22Rv1 (cell line): Measurements from ENCODE around the gene SPANXN2.
"Not testable (repeated sequence)": the region's sequence is repeated elsewhere in the genome, so short reads cannot be mapped to it uniquely, and the experiment has no call there.

Experiments used
- H3K27ac ChIP-seq: fragments of 450-650 bp; 2 replicates; pipeline ENCODE4 v1.5.1; 2017
- CTCF ChIP-seq: fragments of 450-650 bp; IDR thresholded peaks from 2 replicates; pipeline ENCODE4 v1.5.1; 2017; ENCODE audit warnings: mild to moderate bottlenecking
- ZFX ChIP-seq: fragments of 450-650 bp; IDR thresholded peaks from 2 replicates; pipeline ENCODE4 v1.6.1; 2017; ENCODE audit warnings: antibody characterized with exemption, borderline replicate concordance

The SPANXN2 gene

DNA sequence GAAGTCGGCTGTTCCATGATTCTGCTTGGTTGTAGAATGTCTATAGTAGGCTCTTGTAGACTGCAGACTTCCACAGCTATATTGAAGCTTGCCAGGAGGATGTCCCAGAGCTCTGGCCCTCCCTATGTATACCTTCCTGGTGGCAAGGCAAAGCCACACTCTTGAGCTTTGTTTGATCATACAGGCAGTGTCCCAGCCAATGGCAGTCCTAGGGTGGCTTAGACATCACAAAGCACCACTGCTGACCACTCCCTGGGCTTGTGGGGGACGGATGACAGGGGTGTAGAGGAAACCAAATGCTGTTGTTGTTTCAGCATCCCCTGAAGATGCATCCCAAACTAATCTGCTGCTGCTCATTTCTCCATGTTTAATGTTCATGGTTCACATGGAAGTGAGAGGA is at the start of gene SPANXN2:
TSS of gene SPANXN2 (minus strand) at position 101 of the 400 bp plus-strand sequence. CDS start at position 17, 84 bp downstream.
- H3K27ac ChIP-seq = not testable (repeated sequence)

DNA sequence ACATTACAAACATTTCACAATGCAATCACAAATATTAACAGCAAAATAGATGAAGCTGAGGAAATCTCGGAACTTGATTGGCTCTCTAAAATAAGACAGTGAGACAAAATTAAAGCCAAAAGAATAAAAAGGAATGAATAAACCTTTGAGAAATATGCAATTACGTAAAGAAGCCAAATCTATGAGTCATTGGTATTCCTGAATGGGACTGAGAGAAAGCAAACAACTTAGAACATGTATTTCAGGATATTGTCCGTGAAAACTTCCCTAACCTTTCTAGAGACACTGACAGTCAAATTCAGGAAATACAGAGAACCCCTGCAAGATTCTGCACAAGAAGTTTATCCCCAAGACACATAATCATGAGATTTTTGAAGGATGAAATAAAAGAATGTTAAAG is 48.4 kb upstream of the SPANXN2 start:
- no peak for TF ChIP-seq ZFX
- TF ChIP-seq CTCF = no peak

DNA sequence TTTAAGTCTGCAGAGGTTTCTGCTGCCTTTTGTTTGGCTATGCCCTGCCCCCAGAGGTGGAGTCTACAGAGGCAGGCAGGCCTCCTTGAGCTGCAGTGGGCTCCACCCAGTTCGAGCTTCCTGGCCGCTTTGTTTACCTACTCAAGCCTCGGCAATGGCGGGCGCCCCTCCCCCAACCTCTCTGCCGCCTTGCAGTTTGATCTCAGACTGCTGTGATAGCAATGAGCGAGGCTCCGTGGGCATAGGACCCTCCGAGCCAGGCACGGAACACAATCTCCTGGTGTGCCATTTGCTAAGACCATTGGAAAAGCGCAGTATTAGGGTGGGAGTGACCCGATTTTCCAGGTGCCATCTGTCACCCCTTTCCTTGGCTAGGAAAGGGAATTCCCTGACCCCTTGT is 47.2 kb upstream of the SPANXN2 start:
- H3K27ac ChIP-seq = not testable (repeated sequence)

More for the DNA sequence above, 48.4 kb upstream of the SPANXN2 start:
- no peak overlapping the region for H3K27ac ChIP-seq

- no peak for TF ChIP-seq ZFX
- no peak for TF ChIP-seq CTCF
- no peak overlapping the region for H3K27ac ChIP-seq
These were observed 37.3 kb upstream of the SPANXN2 start for GRCh38 chrX:143757887-143758286.

- TF ChIP-seq CTCF (no peak), ZFX (no peak)
- no peak overlapping the region for H3K27ac ChIP-seq
These were observed 36.8 kb upstream of the SPANXN2 start for GRCh38 chrX:143757375-143757774.

DNA sequence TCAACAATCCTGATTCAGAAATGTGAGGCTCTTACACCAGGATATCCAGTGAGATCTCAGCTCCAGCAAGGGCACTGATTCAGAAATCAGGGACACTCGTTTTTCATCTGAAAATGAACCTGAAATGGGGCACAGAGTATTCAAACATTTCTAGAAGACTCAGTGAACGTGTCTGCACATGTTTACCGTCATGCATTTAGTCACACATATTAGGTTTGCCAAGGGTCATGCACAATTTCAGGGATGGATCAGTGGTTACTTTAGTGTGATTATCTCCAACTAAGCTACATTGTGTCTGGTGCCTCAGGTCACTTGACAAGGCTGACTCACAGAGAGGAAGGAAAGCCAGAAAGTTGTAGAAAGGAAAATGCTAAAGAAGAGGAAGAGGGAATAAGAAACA is 33.6 kb upstream of the SPANXN2 start:
- H3K27ac ChIP-seq = no peak overlapping the region
- TF ChIP-seq CTCF = no peak
- TF ChIP-seq ZFX = no peak

DNA sequence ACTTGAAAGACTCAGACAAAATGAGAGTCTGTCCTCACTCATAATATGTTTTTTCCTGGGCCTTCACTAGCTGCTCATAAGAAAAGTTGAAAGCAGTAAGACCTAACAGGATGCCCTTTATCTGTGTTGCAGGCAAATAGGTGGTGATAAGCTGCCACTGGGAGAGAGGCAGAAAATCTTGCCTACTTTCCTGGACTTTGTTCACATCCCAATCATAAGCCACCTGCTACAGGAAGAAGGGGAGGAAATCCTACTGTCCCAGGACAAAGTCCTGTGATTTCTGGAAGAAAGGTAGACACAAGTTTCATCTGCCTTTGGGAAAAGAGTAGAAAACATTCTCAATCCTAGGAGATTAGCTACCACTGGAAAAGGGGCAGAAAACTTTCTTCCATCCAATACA is 13.3 kb upstream of the SPANXN2 start:
- no peak for TF ChIP-seq ZFX
- TF ChIP-seq CTCF = no peak
- H3K27ac ChIP-seq = no peak overlapping the region

- TF ChIP-seq CTCF = no peak
- TF ChIP-seq ZFX = no peak
- no peak overlapping the region for H3K27ac ChIP-seq
These were observed 5.7 kb upstream of the SPANXN2 start for GRCh38 chrX:143726296-143726695.
